WTC11 (cell line): ENCODE data around the gene P2RX3. TPM values are rescaled to one million over a fixed set of nuclear protein-coding genes. Genes with fewer than 3 reads are reported as not detected.
"Not testable (repeated sequence)": the region's sequence is repeated elsewhere in the genome, so short reads cannot be mapped to it uniquely, and the experiment has no call there.

Source experiments
- ATAC-seq: fragments of 200-7000 bp; cut with Tn5 transposase; 2 replicates; pipeline ENCODE4 v1.10.0; 2021; ENCODE audit warnings: mild to moderate bottlenecking, moderate library complexity
- CTCF ChIA-PET: fragments of 300-600 bp; sonication (Branson Sonifier 250); formaldehyde crosslinking; loops from one replicate; lab custom pipeline; 2021; ENCODE audit warnings: antibody characterized with exemption; lab: Charles Lee
- POLR2A ChIA-PET: fragments of 350-600 bp; sonication (Branson Sonifier 250); formaldehyde crosslinking; loops from one replicate; lab custom pipeline; 2021; ENCODE audit warnings: antibody characterized with exemption; lab: Charles Lee
- DNase-seq: peaks from one replicate; pipeline ENCODE4 v3.0.0; 2021; ENCODE audit warnings: low spot score
- H3K27ac Mint-ChIP-seq: 2 replicates; pipeline ENCODE4 v1.8.0; 2021; ENCODE audit warnings: mixed read lengths
- H3K27me3 Mint-ChIP-seq: 2 replicates; pipeline ENCODE4 v1.8.0; 2021; ENCODE audit warnings: low read depth, mild to moderate bottlenecking, moderate library complexity, mixed read lengths
- H3K36me3 Mint-ChIP-seq: 2 replicates; pipeline ENCODE4 v1.8.0; 2021; ENCODE audit warnings: mixed read lengths
- H3K4me1 Mint-ChIP-seq: 2 replicates; pipeline ENCODE4 v1.8.0; 2022; ENCODE audit warnings: mixed read lengths
- H3K4me3 Mint-ChIP-seq: 2 replicates; pipeline ENCODE4 v1.8.0; 2021; ENCODE audit warnings: mild to moderate bottlenecking, moderate library complexity, mixed read lengths
- H3K9me3 Mint-ChIP-seq: 2 replicates; pipeline ENCODE4 v1.8.0; 2021; ENCODE audit warnings: mixed read lengths
- ETV6 ChIP-seq: sonication (generic); formaldehyde crosslinking; IDR thresholded peaks from 2 replicates; pipeline ENCODE4 v1.8.1; 2022; ENCODE audit warnings: mild to moderate bottlenecking, missing genetic modification reagents
- IRF2 ChIP-seq: sonication (generic); formaldehyde crosslinking; IDR thresholded peaks from 2 replicates; pipeline ENCODE4 v1.8.0; 2022; ENCODE audit warnings: low read depth, missing genetic modification reagents, borderline replicate concordance
- KAT7 ChIP-seq: sonication (generic); formaldehyde crosslinking; IDR thresholded peaks from 2 replicates; pipeline ENCODE4 v1.8.1; 2023; ENCODE audit warnings: missing genetic modification reagents, mild to moderate bottlenecking, borderline replicate concordance
- SMAD3 ChIP-seq: sonication (generic); formaldehyde crosslinking; IDR thresholded peaks from 2 replicates; pipeline ENCODE4 v1.8.0; 2022; ENCODE audit warnings: missing genetic modification reagents, mild to moderate bottlenecking, borderline replicate concordance
- TP53 ChIP-seq: sonication (generic); formaldehyde crosslinking; IDR thresholded peaks from 2 replicates; pipeline ENCODE4 v1.8.1; 2023; ENCODE audit warnings: mild to moderate bottlenecking, missing genetic modification reagents
- ZNF121 ChIP-seq: sonication (generic); formaldehyde crosslinking; IDR thresholded peaks from 2 replicates; pipeline ENCODE4 v1.8.0; 2023; ENCODE audit warnings: missing genetic modification reagents
- ZNF232 ChIP-seq: sonication (generic); formaldehyde crosslinking; IDR thresholded peaks from 2 replicates; pipeline ENCODE4 v1.8.0; 2022; ENCODE audit warnings: mild to moderate bottlenecking, missing genetic modification reagents
- ZNF423 ChIP-seq: fragments of 250-450 bp; sonication (Bioruptor Pico); IDR thresholded peaks from 2 replicates; pipeline ENCODE4 v2.1.2; 2022; ENCODE audit warnings: mild to moderate bottlenecking, moderate library complexity
- ZNF671 ChIP-seq: fragments of 250-450 bp; sonication (Bioruptor Pico); IDR thresholded peaks from 2 replicates; pipeline ENCODE4 v1.8.0; 2021; ENCODE audit warnings: mild to moderate bottlenecking
- total RNA-seq: library from RNA; stranded (reverse); gene quantifications from 3 replicates; pipeline ENCODE4 v1.2.3, GENCODE V29; 2021
- TF ChIP-seq, protein P1 (sequence below): sonication (generic); formaldehyde crosslinking; IDR thresholded peaks from 2 replicates; pipeline ENCODE4 v1.8.0; 2023; ENCODE audit warnings: mild to moderate bottlenecking, missing genetic modification reagents
- TF ChIP-seq, protein P2 (sequence below): sonication (generic); formaldehyde crosslinking; IDR thresholded peaks from 2 replicates; pipeline ENCODE4 v1.8.1; 2023; ENCODE audit warnings: mild to moderate bottlenecking, missing genetic modification reagents
- TF ChIP-seq, protein P3 (sequence below): fragments of 250-450 bp; sonication (Bioruptor Pico); IDR thresholded peaks from 2 replicates; pipeline ENCODE4 v2.1.2; 2022; ENCODE audit warnings: mild to moderate bottlenecking, moderate library complexity
- TF ChIP-seq, protein P4 (sequence below): sonication (generic); formaldehyde crosslinking; IDR thresholded peaks from 2 replicates; pipeline ENCODE4 v1.8.1; 2022; ENCODE audit warnings: mild to moderate bottlenecking, missing genetic modification reagents, moderate library complexity, borderline replicate concordance

The P2RX3 gene
- total RNA-seq, 1 experiment from 2014 or later = 0.26 TPM

DNA sequence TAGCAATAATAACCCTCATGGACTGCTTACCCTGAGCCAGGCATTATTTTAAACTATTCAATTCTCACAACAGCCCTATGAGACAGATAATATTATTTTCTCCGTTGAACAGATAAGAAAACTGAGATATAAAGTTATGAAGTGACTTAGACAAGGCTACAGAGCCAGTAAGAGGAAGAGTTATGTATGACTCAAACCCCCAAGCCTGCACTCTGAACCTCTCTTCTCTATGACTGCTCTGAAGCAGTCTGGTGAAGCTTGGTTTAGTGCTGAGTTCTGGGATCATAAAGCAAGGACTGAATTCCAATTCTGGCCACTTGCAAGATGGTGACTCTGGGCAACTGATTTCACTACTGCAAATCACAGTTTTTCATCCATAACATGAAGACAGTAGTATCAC lies 47.9 kb upstream of the P2RX3 start (continued):
- TF ChIP-seq, protein P1, sequence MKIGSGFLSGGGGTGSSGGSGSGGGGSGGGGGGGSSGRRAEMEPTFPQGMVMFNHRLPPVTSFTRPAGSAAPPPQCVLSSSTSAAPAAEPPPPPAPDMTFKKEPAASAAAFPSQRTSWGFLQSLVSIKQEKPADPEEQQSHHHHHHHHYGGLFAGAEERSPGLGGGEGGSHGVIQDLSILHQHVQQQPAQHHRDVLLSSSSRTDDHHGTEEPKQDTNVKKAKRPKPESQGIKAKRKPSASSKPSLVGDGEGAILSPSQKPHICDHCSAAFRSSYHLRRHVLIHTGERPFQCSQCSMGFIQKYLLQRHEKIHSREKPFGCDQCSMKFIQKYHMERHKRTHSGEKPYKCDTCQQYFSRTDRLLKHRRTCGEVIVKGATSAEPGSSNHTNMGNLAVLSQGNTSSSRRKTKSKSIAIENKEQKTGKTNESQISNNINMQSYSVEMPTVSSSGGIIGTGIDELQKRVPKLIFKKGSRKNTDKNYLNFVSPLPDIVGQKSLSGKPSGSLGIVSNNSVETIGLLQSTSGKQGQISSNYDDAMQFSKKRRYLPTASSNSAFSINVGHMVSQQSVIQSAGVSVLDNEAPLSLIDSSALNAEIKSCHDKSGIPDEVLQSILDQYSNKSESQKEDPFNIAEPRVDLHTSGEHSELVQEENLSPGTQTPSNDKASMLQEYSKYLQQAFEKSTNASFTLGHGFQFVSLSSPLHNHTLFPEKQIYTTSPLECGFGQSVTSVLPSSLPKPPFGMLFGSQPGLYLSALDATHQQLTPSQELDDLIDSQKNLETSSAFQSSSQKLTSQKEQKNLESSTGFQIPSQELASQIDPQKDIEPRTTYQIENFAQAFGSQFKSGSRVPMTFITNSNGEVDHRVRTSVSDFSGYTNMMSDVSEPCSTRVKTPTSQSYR (CRISPR knock-in tag) = no peak
- no peak for TF ChIP-seq TP53 (CRISPR knock-in tag)

DNA sequence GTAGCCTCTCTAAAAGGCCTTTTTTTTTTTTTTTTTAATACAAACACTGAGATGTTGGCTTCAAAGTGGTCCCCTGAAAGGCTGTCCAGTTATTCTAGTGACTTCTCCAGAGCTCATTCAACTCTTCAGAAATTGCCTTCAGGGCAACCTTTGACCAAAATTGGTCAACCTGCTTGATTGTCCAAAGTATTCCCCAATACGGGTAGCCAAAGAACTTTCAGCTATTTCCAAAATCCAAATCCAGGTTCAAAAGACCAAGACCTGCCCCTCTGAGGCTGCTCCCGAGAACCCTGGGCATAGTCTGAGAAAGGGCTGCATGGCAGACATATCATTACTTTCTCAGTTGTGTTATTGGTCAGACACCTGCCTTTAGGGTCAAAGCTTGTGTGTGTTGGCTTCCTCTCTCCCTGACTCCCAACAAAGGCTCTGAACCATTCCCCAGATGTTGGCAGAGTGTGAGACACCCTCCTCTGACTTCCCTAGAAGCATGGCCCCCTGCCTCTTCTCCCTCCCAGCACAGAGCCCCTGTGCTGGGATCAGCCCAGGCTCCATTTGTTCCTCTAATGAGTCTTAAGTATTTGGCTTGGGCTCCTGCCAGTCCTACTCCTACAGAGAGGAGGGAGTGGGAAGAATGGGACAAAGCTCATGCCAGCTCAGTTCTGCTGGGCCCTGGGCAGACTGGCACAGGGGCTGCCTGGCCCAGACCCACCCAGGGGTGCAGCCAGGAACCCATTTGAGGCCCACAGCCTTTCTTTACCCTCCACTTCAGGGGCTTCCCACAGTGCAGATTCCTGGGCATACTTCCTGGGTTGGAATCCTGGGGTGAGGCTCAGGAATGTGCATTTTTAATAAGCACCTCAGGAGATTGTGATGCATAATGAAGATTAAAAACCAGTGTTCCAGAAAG lies 43.7 kb upstream of the P2RX3 start:
- peaks cover 20% of the 10 kb centered on the region for H3K9me3 Mint-ChIP-seq
- CTCF ChIA-PET = interaction anchor here (0.5 to 1.1 kb wide), 5 partner anchors 9 to 56 kb away, joined by 3 read pairs; no protein-coding TSS in a partner anchor
- H3K4me1 Mint-ChIP-seq = peaks cover 9% of the 10 kb centered on the region
- H3K27me3 Mint-ChIP-seq = no peaks in the 10 kb centered on the region
- ATAC-seq (peak; percentile 47), DNase-seq (no peak)
- POLR2A ChIA-PET = interaction anchor here (0.7 to 1.7 kb wide), 3 partner anchors 10 to 33 kb away, joined by 4 to 9 read pairs (median 8); no protein-coding TSS in a partner anchor
- peaks cover 32% of the 10 kb centered on the region for H3K36me3 Mint-ChIP-seq
- TF ChIP-seq IRF2 = no peak
- no peak for TF ChIP-seq KAT7 (CRISPR knock-in tag)
- TF ChIP-seq ZNF423 (CRISPR knock-in tag) = peak; percentile 74
- no peak for TF ChIP-seq ZNF671 (CRISPR knock-in tag)
- no peak for TF ChIP-seq ZNF232
- TF ChIP-seq, all 79 proteins: peak for 1
- Mint-ChIP-seq H3K27ac (no peak overlapping the region; the same call in 1 of the 2 replicates), H3K4me3 (no peak overlapping the region)

DNA sequence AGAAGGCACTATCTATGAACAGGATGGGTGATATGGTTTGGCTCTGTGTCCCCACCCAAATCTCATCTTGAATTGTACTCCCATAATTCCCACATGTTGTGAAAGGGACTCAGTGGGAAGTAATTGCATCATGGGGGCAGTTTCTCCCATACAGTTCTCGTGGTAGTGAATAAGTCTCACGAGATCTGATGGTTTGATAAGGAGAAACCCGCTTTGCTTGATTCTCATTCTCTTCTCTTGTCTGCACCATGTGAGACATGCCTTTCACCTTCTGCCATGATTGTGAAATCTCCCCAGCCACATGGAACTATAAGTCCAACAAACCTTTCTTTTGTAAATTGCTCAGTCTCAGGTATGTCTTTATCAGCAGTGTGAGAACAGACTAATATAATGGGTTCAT lies 41.9 kb upstream of the P2RX3 start:
- H3K4me3 Mint-ChIP-seq, DNase-seq, POLR2A ChIA-PET, ATAC-seq, H3K4me1 Mint-ChIP-seq, CTCF ChIA-PET, H3K27ac Mint-ChIP-seq, H3K27me3 Mint-ChIP-seq: not testable (repeated sequence)
- Mint-ChIP-seq H3K9me3 (peaks cover 28% of the 10 kb centered on the region), H3K36me3 (peaks cover 49% of the 10 kb centered on the region)

DNA sequence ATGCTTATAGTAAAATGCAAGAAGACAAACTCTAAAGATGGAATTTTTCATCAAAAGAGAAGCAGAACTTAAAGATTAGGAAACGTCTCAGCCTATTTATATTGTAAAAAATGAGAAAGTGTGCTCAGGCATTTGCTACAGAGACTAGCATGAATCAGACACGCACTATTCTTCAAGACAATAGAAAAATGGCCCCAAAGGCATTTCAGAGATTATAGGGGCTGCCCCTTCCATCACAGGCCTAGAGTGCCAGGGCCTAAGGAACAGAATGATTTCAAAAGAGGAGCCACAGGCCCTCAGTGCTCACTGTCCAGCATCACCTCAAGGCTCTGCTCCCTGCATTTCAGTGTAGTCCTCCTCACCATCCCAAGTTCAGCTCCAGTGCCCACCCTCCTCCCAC lies 40.9 kb upstream of the P2RX3 start:
- no peak overlapping the region for H3K27ac Mint-ChIP-seq
- H3K4me1 Mint-ChIP-seq = peaks cover 7% of the 10 kb centered on the region
- H3K27me3 Mint-ChIP-seq = no peaks in the 10 kb centered on the region
- no peak for ATAC-seq
- H3K36me3 Mint-ChIP-seq = peaks cover 59% of the 10 kb centered on the region
- peaks cover 28% of the 10 kb centered on the region for H3K9me3 Mint-ChIP-seq
- TF ChIP-seq ZNF121 (CRISPR knock-in tag) (no peak), ETV6 (CRISPR knock-in tag) (no peak), SMAD3 (CRISPR knock-in tag) (no peak), IRF2 (no peak)
- TF ChIP-seq, protein P2, sequence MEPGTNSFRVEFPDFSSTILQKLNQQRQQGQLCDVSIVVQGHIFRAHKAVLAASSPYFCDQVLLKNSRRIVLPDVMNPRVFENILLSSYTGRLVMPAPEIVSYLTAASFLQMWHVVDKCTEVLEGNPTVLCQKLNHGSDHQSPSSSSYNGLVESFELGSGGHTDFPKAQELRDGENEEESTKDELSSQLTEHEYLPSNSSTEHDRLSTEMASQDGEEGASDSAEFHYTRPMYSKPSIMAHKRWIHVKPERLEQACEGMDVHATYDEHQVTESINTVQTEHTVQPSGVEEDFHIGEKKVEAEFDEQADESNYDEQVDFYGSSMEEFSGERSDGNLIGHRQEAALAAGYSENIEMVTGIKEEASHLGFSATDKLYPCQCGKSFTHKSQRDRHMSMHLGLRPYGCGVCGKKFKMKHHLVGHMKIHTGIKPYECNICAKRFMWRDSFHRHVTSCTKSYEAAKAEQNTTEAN = no peak
- TF ChIP-seq, protein P3, sequence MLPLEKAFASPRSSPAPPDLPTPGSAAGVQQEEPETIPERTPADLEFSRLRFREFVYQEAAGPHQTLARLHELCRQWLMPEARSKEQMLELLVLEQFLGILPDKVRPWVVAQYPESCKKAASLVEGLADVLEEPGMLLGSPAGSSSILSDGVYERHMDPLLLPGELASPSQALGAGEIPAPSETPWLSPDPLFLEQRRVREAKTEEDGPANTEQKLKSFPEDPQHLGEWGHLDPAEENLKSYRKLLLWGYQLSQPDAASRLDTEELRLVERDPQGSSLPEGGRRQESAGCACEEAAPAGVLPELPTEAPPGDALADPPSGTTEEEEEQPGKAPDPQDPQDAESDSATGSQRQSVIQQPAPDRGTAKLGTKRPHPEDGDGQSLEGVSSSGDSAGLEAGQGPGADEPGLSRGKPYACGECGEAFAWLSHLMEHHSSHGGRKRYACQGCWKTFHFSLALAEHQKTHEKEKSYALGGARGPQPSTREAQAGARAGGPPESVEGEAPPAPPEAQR = no peak
- TF ChIP-seq, protein P4, sequence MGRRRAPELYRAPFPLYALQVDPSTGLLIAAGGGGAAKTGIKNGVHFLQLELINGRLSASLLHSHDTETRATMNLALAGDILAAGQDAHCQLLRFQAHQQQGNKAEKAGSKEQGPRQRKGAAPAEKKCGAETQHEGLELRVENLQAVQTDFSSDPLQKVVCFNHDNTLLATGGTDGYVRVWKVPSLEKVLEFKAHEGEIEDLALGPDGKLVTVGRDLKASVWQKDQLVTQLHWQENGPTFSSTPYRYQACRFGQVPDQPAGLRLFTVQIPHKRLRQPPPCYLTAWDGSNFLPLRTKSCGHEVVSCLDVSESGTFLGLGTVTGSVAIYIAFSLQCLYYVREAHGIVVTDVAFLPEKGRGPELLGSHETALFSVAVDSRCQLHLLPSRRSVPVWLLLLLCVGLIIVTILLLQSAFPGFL (CRISPR knock-in tag) = no peak
- TF ChIP-seq, all 79 proteins: peak for 0
- ChIA-PET CTCF (no interaction called here), POLR2A (no interaction called here)
- H3K4me3 Mint-ChIP-seq = no peak overlapping the region
- DNase-seq = no peak
